WTC11 (cell line): Measurements from ENCODE around the gene OGG1. TPM values are rescaled to one million over a fixed set of nuclear protein-coding genes. Genes with fewer than 3 reads are reported as not detected.
A peak's percentile ranks its signal among the peaks of the same experiment; 100 is the strongest.

Source experiments
- ATAC-seq: fragments of 200-7000 bp; cut with Tn5 transposase; 2 replicates; pipeline ENCODE4 v1.10.0; 2021; ENCODE audit warnings: mild to moderate bottlenecking, moderate library complexity
- CTCF ChIA-PET: fragments of 300-600 bp; sonication (Branson Sonifier 250); formaldehyde crosslinking; loops from one replicate; lab custom pipeline; 2021; ENCODE audit warnings: antibody characterized with exemption; lab: Charles Lee
- POLR2A ChIA-PET: fragments of 350-600 bp; sonication (Branson Sonifier 250); formaldehyde crosslinking; loops from one replicate; lab custom pipeline; 2021; ENCODE audit warnings: antibody characterized with exemption; lab: Charles Lee
- DNase-seq: peaks from one replicate; pipeline ENCODE4 v3.0.0; 2021; ENCODE audit warnings: low spot score
- H3K27ac Mint-ChIP-seq: 2 replicates; pipeline ENCODE4 v1.8.0; 2021; ENCODE audit warnings: mixed read lengths
- H3K27me3 Mint-ChIP-seq: 2 replicates; pipeline ENCODE4 v1.8.0; 2021; ENCODE audit warnings: low read depth, mild to moderate bottlenecking, moderate library complexity, mixed read lengths
- H3K36me3 Mint-ChIP-seq: 2 replicates; pipeline ENCODE4 v1.8.0; 2021; ENCODE audit warnings: mixed read lengths
- H3K4me1 Mint-ChIP-seq: 2 replicates; pipeline ENCODE4 v1.8.0; 2022; ENCODE audit warnings: mixed read lengths
- H3K4me3 Mint-ChIP-seq: 2 replicates; pipeline ENCODE4 v1.8.0; 2021; ENCODE audit warnings: mild to moderate bottlenecking, moderate library complexity, mixed read lengths
- H3K9me3 Mint-ChIP-seq: 2 replicates; pipeline ENCODE4 v1.8.0; 2021; ENCODE audit warnings: mixed read lengths
- AR ChIP-seq: fragments of 250-450 bp; sonication (Bioruptor Pico); IDR thresholded peaks from 2 replicates; pipeline ENCODE4 v1.9.0; 2021; ENCODE audit warnings: mild to moderate bottlenecking
- CDX4 ChIP-seq: fragments of 250-450 bp; sonication (Bioruptor Pico); IDR thresholded peaks from 2 replicates; pipeline ENCODE4 v1.9.0; 2021; ENCODE audit warnings: moderate library complexity, mild to moderate bottlenecking, inconsistent platforms, borderline replicate concordance
- CREB1 ChIP-seq: sonication (generic); formaldehyde crosslinking; IDR thresholded peaks from 2 replicates; pipeline ENCODE4 v1.8.0; 2023; ENCODE audit warnings: mild to moderate bottlenecking, missing genetic modification reagents
- CTCF ChIP-seq: fragments of 200-600 bp; IDR thresholded peaks from 2 replicates; pipeline ENCODE4 v1.8.0; 2022; ENCODE audit warnings: antibody characterized with exemption
- E2F5 ChIP-seq: sonication (generic); formaldehyde crosslinking; IDR thresholded peaks from 2 replicates; pipeline ENCODE4 v1.8.1; 2022; ENCODE audit warnings: mild to moderate bottlenecking, moderate library complexity, missing genetic modification reagents
- EMX1 ChIP-seq: fragments of 250-450 bp; sonication (Bioruptor Pico); IDR thresholded peaks from 2 replicates; pipeline ENCODE4 v1.8.0; 2021; ENCODE audit warnings: mild to moderate bottlenecking
- FOXK1 ChIP-seq: sonication (generic); formaldehyde crosslinking; IDR thresholded peaks from 2 replicates; pipeline ENCODE4 v1.8.0; 2022; ENCODE audit warnings: mild to moderate bottlenecking, moderate library complexity, missing genetic modification reagents
- GABPB1 ChIP-seq: sonication (generic); formaldehyde crosslinking; IDR thresholded peaks from 2 replicates; pipeline ENCODE4 v1.8.1; 2023; ENCODE audit warnings: mild to moderate bottlenecking, missing genetic modification reagents
- GTF2I ChIP-seq: fragments of 250-450 bp; sonication (Bioruptor Pico); conservative IDR thresholded peaks from 2 replicates; pipeline ENCODE4 v1.4.0; 2021; ENCODE audit warnings: mild to moderate bottlenecking
- HMGA2 ChIP-seq: fragments of 250-450 bp; sonication (Bioruptor Pico); IDR thresholded peaks from 2 replicates; pipeline ENCODE4 v1.4.0; 2021; ENCODE audit warnings: mild to moderate bottlenecking, moderate library complexity
- IRF1 ChIP-seq: sonication (generic); formaldehyde crosslinking; IDR thresholded peaks from 2 replicates; pipeline ENCODE4 v1.8.0; 2023; ENCODE audit warnings: missing genetic modification reagents
- MLX ChIP-seq: sonication (generic); formaldehyde crosslinking; IDR thresholded peaks from 2 replicates; pipeline ENCODE4 v1.8.1; 2023; ENCODE audit warnings: mild to moderate bottlenecking, missing genetic modification reagents, moderate library complexity
- NFYB ChIP-seq: sonication (generic); formaldehyde crosslinking; conservative IDR thresholded peaks from 2 replicates; pipeline ENCODE4 v1.8.0; 2022; ENCODE audit warnings: low read depth, missing genetic modification reagents
- NR1H2 ChIP-seq: sonication (generic); formaldehyde crosslinking; IDR thresholded peaks from 2 replicates; pipeline ENCODE4 v1.9.0; 2021; ENCODE audit warnings: mild to moderate bottlenecking, moderate library complexity, missing genetic modification reagents
- PRDM15 ChIP-seq: sonication (generic); formaldehyde crosslinking; IDR thresholded peaks from 2 replicates; pipeline ENCODE4 v1.8.0; 2022; ENCODE audit warnings: missing genetic modification reagents
- RELA ChIP-seq: sonication (generic); formaldehyde crosslinking; IDR thresholded peaks from 2 replicates; pipeline ENCODE4 v1.8.1; 2022; ENCODE audit warnings: missing genetic modification reagents, mild to moderate bottlenecking, borderline replicate concordance
- SMAD4 ChIP-seq: sonication (generic); formaldehyde crosslinking; IDR thresholded peaks from 2 replicates; pipeline ENCODE4 v1.8.0; 2022; ENCODE audit warnings: mild to moderate bottlenecking, missing genetic modification reagents
- TEAD4 ChIP-seq: sonication (generic); formaldehyde crosslinking; IDR thresholded peaks from 2 replicates; pipeline ENCODE4 v1.8.0; 2022; ENCODE audit warnings: mild to moderate bottlenecking, missing genetic modification reagents
- ZNF219 ChIP-seq: sonication (generic); formaldehyde crosslinking; IDR thresholded peaks from 2 replicates; pipeline ENCODE4 v1.8.0; 2023; ENCODE audit warnings: missing genetic modification reagents, mild to moderate bottlenecking, borderline replicate concordance
- ZNF317 ChIP-seq: sonication (generic); formaldehyde crosslinking; IDR thresholded peaks from 2 replicates; pipeline ENCODE4 v1.8.1; 2023; ENCODE audit warnings: low read depth, mild to moderate bottlenecking, moderate library complexity, missing genetic modification reagents, borderline replicate concordance
- total RNA-seq: library from RNA; stranded (reverse); gene quantifications from 3 replicates; pipeline ENCODE4 v1.2.3, GENCODE V29; 2021

Gene OGG1
- total RNA-seq, 1 experiment from 2014 or later: 27.3 TPM

- TF ChIP-seq E2F5 (CRISPR knock-in tag): peak; percentile 44; the same call in 1 of the 2 replicates
- TF ChIP-seq PRDM15 (CRISPR knock-in tag): no peak
- no peak for TF ChIP-seq ZNF317 (CRISPR knock-in tag)
- no peak for TF ChIP-seq TEAD4 (CRISPR knock-in tag)
- peak; percentile 80; the same call in 1 of the 2 replicates for TF ChIP-seq GTF2I
- TF ChIP-seq EMX1: peak; percentile 44; the same call in 1 of the 2 replicates
Measured at GRCh38 chr3:9769426-9770275, 19.9 kb downstream of the OGG1 start, which contains the start of gene CAMK1 (continued).

- CTCF ChIA-PET: interaction anchor here (0.9 to 2.8 kb wide), 6 partner anchors 12 to 176 kb away, joined by 3 to 13 read pairs (median 3); partner anchors contain the start of genes ARPC4 and TADA3
- H3K4me3 Mint-ChIP-seq: peak overlapping the region; percentile 69
- peaks cover 15% of the 10 kb centered on the region for H3K4me1 Mint-ChIP-seq
- DNase-seq (no peak), ATAC-seq (peak; percentile 8)
- H3K27me3 Mint-ChIP-seq: peaks cover 86% of the 10 kb centered on the region
- no peaks in the 10 kb centered on the region for H3K9me3 Mint-ChIP-seq
- no peak overlapping the region for H3K27ac Mint-ChIP-seq
- POLR2A ChIA-PET: interaction anchor here (0.6 to 1.5 kb wide), 3 partner anchors 20 to 344 kb away, joined by 3 to 8 read pairs (median 3); partner anchors contain the start of genes ARPC4 and OGG1
- no peaks in the 10 kb centered on the region for H3K36me3 Mint-ChIP-seq
- TF ChIP-seq SMAD4 (CRISPR knock-in tag) (no peak), GTF2I (peak; percentile 3; the same call in 1 of the 2 replicates), CTCF (no peak), FOXK1 (CRISPR knock-in tag) (no peak), GABPB1 (no peak), AR (no peak), RELA (CRISPR knock-in tag) (no peak), MLX (CRISPR knock-in tag) (no peak), ZNF219 (no peak), NR1H2 (CRISPR knock-in tag) (no peak), IRF1 (CRISPR knock-in tag) (no peak), CREB1 (CRISPR knock-in tag) (no peak), HMGA2 (CRISPR knock-in tag) (no peak), NFYB (no peak), CDX4 (no peak)
Measured at GRCh38 chr3:9770276-9770812, 20.6 kb downstream of the OGG1 start.
